Measurements from ENCODE around the gene SNED1. TPM values are rescaled to one million over a fixed set of nuclear protein-coding genes. Genes with fewer than 3 reads are reported as not detected.

The SNED1 gene
- total and polyA plus RNA-seq, 4 donors, result 0.65 to 18.1 (median 2.8) TPM

- H3K36me3 ChIP-seq (ENCODE audit: control insufficient read depth in 4 of 4, insufficient read depth in 3 of 4, low read depth in 1 of 4, low read length in 3 of 4), result peaks cover 0 to 4% (median 0%) of the 10 kb centered on the region in 4 donors
- no peak for DNase-seq (ENCODE audit: low spot score)
Measured at GRCh38 chr2:241140445-241140840, 142.0 kb downstream of the SNED1 start.

GRCh38 chr2:241141214-241141770 lies 142.9 kb downstream of the SNED1 start:
- Histone ChIP-seq H3K27me3 (ENCODE audit: control insufficient read depth in 4 of 4, insufficient read depth in 4 of 4, low read length in 3 of 4) (no peaks in the 10 kb centered on the region), H3K36me3 (ENCODE audit: control insufficient read depth in 4 of 4, insufficient read depth in 3 of 4, low read depth in 1 of 4, low read length in 3 of 4) (peaks cover 0 to 4% (median 0%) of the 10 kb centered on the region in 4 donors), H3K9ac (ENCODE audit: low read depth in 1 of 2, low read length in 2 of 2) (no peak overlapping the region), H3K4me3 (ENCODE audit: low read depth in 1 of 3, low read length in 3 of 3) (no peak overlapping the region), H3K4me1 (ENCODE audit: control insufficient read depth in 4 of 4, insufficient read depth in 4 of 4, low read length in 3 of 4) (peaks cover 0 to 2% (median 2%) of the 10 kb centered on the region in 4 donors), H3K9me3 (ENCODE audit: control insufficient read depth in 4 of 4, low read length in 3 of 4) (no peaks in the 10 kb centered on the region), H3K27ac (ENCODE audit: low read depth in 1 of 2, low read length in 2 of 2) (no peak overlapping the region)
- TF ChIP-seq SP1 (IDR thresholded peaks at IDR 0.05) (no peak), ZBTB33 (IDR thresholded peaks at IDR 0.05) (no peak), GABPA (IDR thresholded peaks at IDR 0.05 in 1 of 2, conservative IDR thresholded peaks at IDR 0.05 in 1 of 2) (no peak), CTCF (IDR thresholded peaks at IDR 0.05; ENCODE audit: low read depth, low read length, missing input control) (no peak), NR2F2 (IDR thresholded peaks at IDR 0.05) (no peak), FOXA2 (IDR thresholded peaks at IDR 0.05) (no peak), FOXA1 (IDR thresholded peaks at IDR 0.05) (no peak), TAF1 (conservative IDR thresholded peaks at IDR 0.05) (no peak), RXRA (IDR thresholded peaks at IDR 0.05) (no peak), HNF4G (IDR thresholded peaks at IDR 0.05) (no peak), REST (IDR thresholded peaks at IDR 0.05) (no peak)
- TF ChIP-seq, protein P1, sequence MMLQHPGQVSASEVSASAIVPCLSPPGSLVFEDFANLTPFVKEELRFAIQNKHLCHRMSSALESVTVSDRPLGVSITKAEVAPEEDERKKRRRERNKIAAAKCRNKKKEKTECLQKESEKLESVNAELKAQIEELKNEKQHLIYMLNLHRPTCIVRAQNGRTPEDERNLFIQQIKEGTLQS (IDR thresholded peaks at IDR 0.05), result no peak
- no peak for DNase-seq (ENCODE audit: low spot score)
- 98% methylated on average over 14 of the region's 14 CpGs for WGBS

More at GRCh38 chr2:241140445-241140840, 142.0 kb downstream of the SNED1 start:
- Histone ChIP-seq H3K27ac (ENCODE audit: low read depth in 1 of 2, low read length in 2 of 2) (no peak overlapping the region), H3K4me3 (ENCODE audit: low read depth in 1 of 3, low read length in 3 of 3) (no peak overlapping the region), H3K9me3 (ENCODE audit: control insufficient read depth in 4 of 4, low read length in 3 of 4) (no peaks in the 10 kb centered on the region), H3K9ac (ENCODE audit: low read depth in 1 of 2, low read length in 2 of 2) (no peak overlapping the region), H3K27me3 (ENCODE audit: control insufficient read depth in 4 of 4, insufficient read depth in 4 of 4, low read length in 3 of 4) (no peaks in the 10 kb centered on the region), H3K4me1 (ENCODE audit: control insufficient read depth in 4 of 4, insufficient read depth in 4 of 4, low read length in 3 of 4) (peaks cover 1 to 11% (median 8%) of the 10 kb centered on the region in 4 donors)
- no peak for TF ChIP-seq FOXA2 (IDR thresholded peaks at IDR 0.05)
- TF ChIP-seq GABPA (IDR thresholded peaks at IDR 0.05 in 1 of 2, conservative IDR thresholded peaks at IDR 0.05 in 1 of 2), result no peak
- TF ChIP-seq NR2F2 (IDR thresholded peaks at IDR 0.05), result no peak
- no peak for TF ChIP-seq TAF1 (conservative IDR thresholded peaks at IDR 0.05)
- TF ChIP-seq JUND (IDR thresholded peaks at IDR 0.05), result no peak
- no peak for TF ChIP-seq RAD21 (IDR thresholded peaks at IDR 0.05)
- no peak for TF ChIP-seq FOXA1 (IDR thresholded peaks at IDR 0.05)
- 95% methylated on average over 10 of the region's 10 CpGs for WGBS
